Glutamatergic neuron (in vitro differentiated cells): Measurements from ENCODE around the gene SEPTIN3. TPM values are rescaled to one million over a fixed set of nuclear protein-coding genes. Genes with fewer than 3 reads are reported as not detected.

Experiments used
- DNase-seq: peaks from one replicate; pipeline ENCODE4 v3.0.0; 2022
- H3K27ac Mint-ChIP-seq: one replicate; pipeline ENCODE4 v1.8.0; 2020; ENCODE audit warnings: mild to moderate bottlenecking, mixed read lengths, inconsistent platforms; ENCODE audit not compliant: unreplicated experiment
- H3K27me3 Mint-ChIP-seq: one replicate; pipeline ENCODE4 v1.8.0; 2020; ENCODE audit warnings: mild to moderate bottlenecking, moderate library complexity, mixed read lengths, inconsistent platforms; ENCODE audit not compliant: unreplicated experiment
- H3K36me3 Mint-ChIP-seq: one replicate; pipeline ENCODE4 v1.8.0; 2020; ENCODE audit warnings: mild to moderate bottlenecking, mixed read lengths, inconsistent platforms; ENCODE audit not compliant: unreplicated experiment
- H3K4me1 Mint-ChIP-seq: one replicate; pipeline ENCODE4 v1.8.0; 2020; ENCODE audit warnings: mild to moderate bottlenecking, low read depth, mixed read lengths, inconsistent platforms; ENCODE audit not compliant: unreplicated experiment
- H3K4me3 Mint-ChIP-seq: one replicate; pipeline ENCODE4 v1.8.0; 2020; ENCODE audit warnings: mild to moderate bottlenecking, mixed read lengths, inconsistent platforms; ENCODE audit not compliant: unreplicated experiment
- H3K9me3 Mint-ChIP-seq: one replicate; pipeline ENCODE4 v1.8.0; 2020; ENCODE audit warnings: mild to moderate bottlenecking, moderate library complexity, mixed read lengths, inconsistent platforms; ENCODE audit not compliant: unreplicated experiment
- total RNA-seq: library from RNA; stranded (reverse); fragmentation: NEBNext Ultra II Directional; extraction: Animal tissue kit (Norgen Biotek cat#: 25700); gene quantifications from one replicate; pipeline ENCODE4 v1.2.1, GENCODE V29; 2021; ENCODE audit not compliant: unreplicated experiment
- TF ChIP-seq, protein P1 (sequence below): fragments of 200-600 bp; sonication (generic); IDR thresholded peaks from one replicate; pipeline ENCODE4 v1.5.0; 2021; ENCODE audit not compliant: partially characterized antibody, unreplicated experiment

SEPTIN3 gene
- total RNA-seq, 1 donor from 2014 or later: 216 TPM

DNA sequence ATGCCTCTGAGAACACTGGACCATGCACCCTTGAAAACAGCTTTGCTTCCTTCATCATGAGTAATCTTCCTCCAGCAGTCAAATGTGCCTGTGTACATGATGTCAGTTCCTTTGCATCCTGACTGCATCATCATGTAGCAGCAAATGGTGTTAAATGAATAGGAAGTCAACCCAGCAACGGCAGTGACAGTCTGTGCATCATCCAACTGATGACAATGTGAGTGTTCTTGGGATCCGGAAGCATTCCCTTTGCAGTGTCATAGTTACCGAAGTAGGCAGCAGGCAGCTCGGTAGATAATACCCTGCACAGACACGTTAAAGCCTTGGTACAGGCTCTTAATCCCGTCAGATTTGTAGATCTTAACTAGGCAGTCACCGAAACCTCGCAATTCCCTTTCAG, 31.9 kb downstream of the SEPTIN3 start:
- Mint-ChIP-seq H3K27me3 (no peaks in the 10 kb centered on the region), H3K9me3 (peaks cover 3% of the 10 kb centered on the region), H3K36me3 (peaks cover under 1% of the 10 kb centered on the region), H3K27ac (no peak overlapping the region), H3K4me3 (no peak overlapping the region), H3K4me1 (peaks cover 2% of the 10 kb centered on the region)
- no peak for DNase-seq
- TF ChIP-seq, protein P1, sequence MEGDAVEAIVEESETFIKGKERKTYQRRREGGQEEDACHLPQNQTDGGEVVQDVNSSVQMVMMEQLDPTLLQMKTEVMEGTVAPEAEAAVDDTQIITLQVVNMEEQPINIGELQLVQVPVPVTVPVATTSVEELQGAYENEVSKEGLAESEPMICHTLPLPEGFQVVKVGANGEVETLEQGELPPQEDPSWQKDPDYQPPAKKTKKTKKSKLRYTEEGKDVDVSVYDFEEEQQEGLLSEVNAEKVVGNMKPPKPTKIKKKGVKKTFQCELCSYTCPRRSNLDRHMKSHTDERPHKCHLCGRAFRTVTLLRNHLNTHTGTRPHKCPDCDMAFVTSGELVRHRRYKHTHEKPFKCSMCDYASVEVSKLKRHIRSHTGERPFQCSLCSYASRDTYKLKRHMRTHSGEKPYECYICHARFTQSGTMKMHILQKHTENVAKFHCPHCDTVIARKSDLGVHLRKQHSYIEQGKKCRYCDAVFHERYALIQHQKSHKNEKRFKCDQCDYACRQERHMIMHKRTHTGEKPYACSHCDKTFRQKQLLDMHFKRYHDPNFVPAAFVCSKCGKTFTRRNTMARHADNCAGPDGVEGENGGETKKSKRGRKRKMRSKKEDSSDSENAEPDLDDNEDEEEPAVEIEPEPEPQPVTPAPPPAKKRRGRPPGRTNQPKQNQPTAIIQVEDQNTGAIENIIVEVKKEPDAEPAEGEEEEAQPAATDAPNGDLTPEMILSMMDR: no peak

DNA sequence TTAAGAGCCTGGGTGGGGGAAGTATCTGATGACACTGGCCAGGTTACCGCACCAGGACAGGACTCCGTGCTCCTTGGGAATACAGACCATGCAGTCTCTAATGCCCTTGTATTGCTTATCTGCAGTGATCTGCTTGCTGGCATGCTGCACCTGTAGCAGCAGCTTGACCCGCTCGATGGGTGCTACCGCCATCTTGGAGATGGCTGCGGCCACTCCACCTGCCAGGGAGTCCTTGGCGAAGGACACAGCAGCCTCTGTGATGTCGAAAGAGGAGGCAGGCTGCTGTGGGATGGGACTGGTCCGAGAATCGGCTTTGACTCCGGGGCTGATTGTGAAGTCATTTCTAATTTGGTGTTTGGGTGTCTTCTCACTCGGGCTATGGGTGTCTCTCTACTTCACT, 32.5 kb downstream of the SEPTIN3 start:
- TF ChIP-seq, protein P1: no peak
- Mint-ChIP-seq H3K4me1 (peaks cover 2% of the 10 kb centered on the region), H3K9me3 (peaks cover 3% of the 10 kb centered on the region), H3K27ac (no peak overlapping the region), H3K36me3 (no peaks in the 10 kb centered on the region), H3K4me3 (no peak overlapping the region), H3K27me3 (no peaks in the 10 kb centered on the region)
- DNase-seq: no peak

DNA sequence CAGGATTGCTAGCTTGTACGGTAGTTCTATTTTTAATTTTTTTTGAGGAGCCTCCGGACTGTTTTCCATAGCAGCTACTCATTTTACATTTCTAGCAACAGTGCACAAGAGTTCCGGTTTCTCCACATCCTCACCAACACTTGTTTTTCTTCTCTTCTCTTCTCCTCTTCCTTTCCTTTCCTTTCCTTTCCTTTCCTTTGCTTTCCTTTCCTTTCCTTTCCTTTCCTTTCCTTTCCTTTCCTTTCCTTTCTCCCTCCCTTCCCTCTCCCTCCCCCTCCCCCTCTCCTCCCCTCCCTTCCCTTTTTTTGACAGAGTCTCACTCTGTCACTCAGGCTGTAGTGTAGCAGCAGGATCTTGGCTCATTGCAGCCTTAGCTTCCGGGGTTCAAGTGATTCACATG, 38.7 kb downstream of the SEPTIN3 start:
- Mint-ChIP-seq H3K9me3 (peaks cover 3% of the 10 kb centered on the region), H3K36me3 (peaks cover 12% of the 10 kb centered on the region), H3K4me3 (no peak overlapping the region), H3K27ac (no peak overlapping the region), H3K4me1 (no peaks in the 10 kb centered on the region), H3K27me3 (no peaks in the 10 kb centered on the region)
- TF ChIP-seq, protein P1: no peak
- no peak for DNase-seq

DNA sequence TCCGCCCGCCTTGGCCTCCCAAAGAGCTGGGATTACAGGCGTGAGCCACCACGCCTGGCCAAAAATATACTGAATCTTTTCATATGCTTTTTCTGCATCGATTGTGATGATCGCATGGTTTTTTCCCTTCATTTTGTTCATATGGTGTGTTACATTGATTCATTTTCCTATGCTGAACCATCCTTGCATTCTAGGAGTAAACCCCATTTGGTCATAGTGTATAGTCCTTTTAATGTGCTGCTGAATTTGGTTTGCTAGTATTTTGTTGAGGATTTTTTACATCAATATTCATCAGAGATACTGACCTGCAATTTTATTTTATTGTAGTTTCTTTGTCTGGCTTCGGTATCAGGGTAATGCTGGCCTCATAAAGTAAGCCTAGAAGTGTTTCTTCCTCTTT, 41.5 kb downstream of the SEPTIN3 start:
- H3K4me1 Mint-ChIP-seq: no peaks in the 10 kb centered on the region
- no peaks in the 10 kb centered on the region for H3K9me3 Mint-ChIP-seq
- no peak for DNase-seq
- no peak overlapping the region for H3K4me3 Mint-ChIP-seq
- peaks cover 2% of the 10 kb centered on the region for H3K27me3 Mint-ChIP-seq
- no peak overlapping the region for H3K27ac Mint-ChIP-seq
- TF ChIP-seq, protein P1: no peak
- H3K36me3 Mint-ChIP-seq: peaks cover 12% of the 10 kb centered on the region

DNA sequence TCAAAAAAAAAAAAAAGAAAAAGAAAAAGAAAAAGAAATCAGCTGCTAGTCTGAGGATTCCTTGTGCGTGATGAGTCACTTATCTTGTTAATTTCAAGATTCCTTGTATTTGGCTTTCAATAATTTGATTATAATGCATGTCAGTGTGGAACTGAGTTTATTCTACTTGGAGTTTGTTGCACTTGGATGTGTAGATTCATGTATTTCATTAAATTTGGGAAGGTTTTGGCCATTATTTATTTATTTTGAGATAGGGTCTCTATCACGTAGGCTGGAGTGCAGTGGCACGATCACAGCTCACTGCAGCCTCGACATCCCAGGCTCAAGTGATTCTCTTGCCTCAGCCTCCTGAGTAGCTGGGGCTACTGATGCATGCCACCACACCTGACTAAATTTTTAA, 44.1 kb downstream of the SEPTIN3 start:
- Mint-ChIP-seq H3K27me3 (peaks cover 2% of the 10 kb centered on the region), H3K36me3 (peaks cover 12% of the 10 kb centered on the region), H3K4me1 (no peaks in the 10 kb centered on the region), H3K9me3 (peaks cover 1% of the 10 kb centered on the region), H3K4me3 (no peak overlapping the region), H3K27ac (no peak overlapping the region)
- TF ChIP-seq, protein P1: no peak
- no peak for DNase-seq
